Activated T-helper 1 cell treated with anti-CD3 and anti-CD28 coated beads, Interleukin-12 subunit alpha, Interleukin-12 subunit beta, Interleukin-2, Interleukin-4 antibody, amounts not matched to agents 30 ng/mL and 10 ng/mL and 1 ng/mL, durations not matched to agents 14 hours and 24 hours and 36 hours (primary cell): Measurements from ENCODE around the gene KNCN. TPM values are rescaled to one million over a fixed set of nuclear protein-coding genes. Genes with fewer than 3 reads are reported as not detected.

Source experiments
- DNase-seq: peaks from one replicate; pipeline ENCODE4 v3.0.0; 2021; ENCODE audit warnings: low spot score
- H3K27ac Mint-ChIP-seq: one replicate; pipeline ENCODE4 v1.8.0; 2021; ENCODE audit warnings: mild to moderate bottlenecking, mixed read lengths
- H3K27me3 Mint-ChIP-seq: one replicate; pipeline ENCODE4 v1.8.0; 2022; ENCODE audit warnings: mild to moderate bottlenecking, moderate library complexity, mixed read lengths; ENCODE audit not compliant: insufficient read depth
- H3K36me3 Mint-ChIP-seq: one replicate; pipeline ENCODE4 v1.8.0; 2021; ENCODE audit warnings: low read depth, mixed read lengths
- H3K4me1 Mint-ChIP-seq: one replicate; pipeline ENCODE4 v1.8.0; 2021; ENCODE audit warnings: low read depth, mixed read lengths
- H3K4me3 Mint-ChIP-seq: one replicate; pipeline ENCODE4 v1.8.0; 2021; ENCODE audit warnings: mild to moderate bottlenecking, moderate library complexity, mixed read lengths
- H3K9me3 Mint-ChIP-seq: one replicate; pipeline ENCODE4 v1.8.0; 2021; ENCODE audit warnings: mixed read lengths
- intact Hi-C: fragments of 100-400 bp; cut with micrococcal nuclease; formaldehyde crosslinking; loops from one replicate; pipeline ENCODE4 v1.15.1; 2024
- total RNA-seq: library from RNA; stranded (reverse); gene quantifications from 2 replicates; pipeline ENCODE4 v1.2.3, GENCODE V29; 2022

Gene KNCN
- total RNA-seq, 1 donor from 2014 or later, result not detected

GRCh38 chr1:46512135-46512791 lies 39.2 kb downstream of the KNCN start:
- H3K27me3 Mint-ChIP-seq, result peaks cover 20% of the 10 kb centered on the region
- peaks cover 8% of the 10 kb centered on the region for H3K4me1 Mint-ChIP-seq
- H3K4me3 Mint-ChIP-seq, result no peak overlapping the region
- intact Hi-C loops, result no loop called here
- no peak for DNase-seq
- no peaks in the 10 kb centered on the region for H3K36me3 Mint-ChIP-seq
- H3K27ac Mint-ChIP-seq, result no peak overlapping the region
- H3K9me3 Mint-ChIP-seq, result no peaks in the 10 kb centered on the region

DNA sequence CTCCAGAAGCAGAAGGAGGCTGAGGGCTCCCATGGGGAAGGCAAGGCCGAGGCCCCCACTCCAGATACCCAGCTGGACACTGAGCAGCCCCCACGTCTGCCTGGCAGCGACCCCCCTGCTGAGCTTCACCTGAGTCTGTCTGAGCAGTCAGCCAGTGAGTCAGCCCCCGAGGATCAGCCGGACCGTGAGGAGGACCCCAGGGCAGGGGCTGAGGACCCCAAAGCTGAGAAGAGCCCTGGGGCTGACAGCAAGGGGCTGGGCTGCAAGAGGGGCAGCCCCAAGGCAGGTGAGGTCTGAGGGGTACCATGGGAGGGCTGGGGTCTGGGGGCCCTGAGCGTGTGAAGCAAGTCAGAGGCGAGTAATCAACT lies 40.5 kb downstream of the KNCN start:
- intact Hi-C loops, result no loop called here
- H3K27ac Mint-ChIP-seq, result no peak overlapping the region

DNA sequence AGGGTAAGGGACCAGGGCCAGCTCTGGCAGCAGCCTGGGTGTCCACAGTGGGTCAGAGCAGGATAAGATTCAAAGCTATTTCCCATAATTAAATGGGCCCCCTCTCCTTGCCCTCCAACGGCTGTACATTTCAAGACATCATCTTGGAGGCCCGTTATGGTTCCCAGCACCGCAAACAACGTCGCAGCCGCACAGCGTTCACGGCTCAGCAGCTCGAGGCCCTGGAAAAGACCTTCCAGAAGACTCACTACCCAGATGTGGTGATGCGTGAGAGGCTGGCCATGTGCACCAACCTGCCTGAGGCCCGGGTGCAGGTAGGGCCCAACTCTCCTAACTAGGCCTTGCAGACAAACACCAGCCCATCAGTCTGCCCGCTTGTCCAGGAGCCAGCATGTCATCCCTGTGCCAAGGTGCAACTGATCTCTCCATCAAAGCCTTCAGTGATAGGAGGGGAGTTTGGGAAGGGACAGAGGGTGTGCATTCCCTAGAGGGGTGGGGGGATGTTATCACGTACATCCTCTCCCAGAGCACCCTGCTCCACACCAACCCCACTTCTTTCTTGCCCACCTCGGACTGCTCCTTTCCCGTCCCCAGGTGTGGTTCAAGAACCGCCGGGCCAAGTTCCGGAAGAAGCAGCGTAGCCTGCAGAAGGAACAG lies 41.0 kb downstream of the KNCN start:
- intact Hi-C loops, result no loop called here
- Mint-ChIP-seq H3K4me1 (peaks cover 8% of the 10 kb centered on the region), H3K4me3 (no peak overlapping the region), H3K27ac (no peak overlapping the region), H3K27me3 (peaks cover 14% of the 10 kb centered on the region), H3K9me3 (no peaks in the 10 kb centered on the region), H3K36me3 (no peaks in the 10 kb centered on the region)
- DNase-seq, result no peak

More for the DNA sequence above, 40.5 kb downstream of the KNCN start:
- no peak overlapping the region for H3K4me3 Mint-ChIP-seq
- DNase-seq, result no peak
- peaks cover 8% of the 10 kb centered on the region for H3K4me1 Mint-ChIP-seq
- peaks cover 17% of the 10 kb centered on the region for H3K27me3 Mint-ChIP-seq
- H3K9me3 Mint-ChIP-seq, result no peaks in the 10 kb centered on the region
- no peaks in the 10 kb centered on the region for H3K36me3 Mint-ChIP-seq

- peaks cover 14% of the 10 kb centered on the region for H3K27me3 Mint-ChIP-seq
- H3K4me1 Mint-ChIP-seq, result peaks cover 8% of the 10 kb centered on the region
- H3K4me3 Mint-ChIP-seq, result no peak overlapping the region
- H3K36me3 Mint-ChIP-seq, result no peaks in the 10 kb centered on the region
- no peak for DNase-seq
- intact Hi-C loops, result no loop called here
- H3K27ac Mint-ChIP-seq, result no peak overlapping the region
- H3K9me3 Mint-ChIP-seq, result no peaks in the 10 kb centered on the region
These were observed 42.7 kb downstream of the KNCN start for GRCh38 chr1:46508757-46509156.

DNA sequence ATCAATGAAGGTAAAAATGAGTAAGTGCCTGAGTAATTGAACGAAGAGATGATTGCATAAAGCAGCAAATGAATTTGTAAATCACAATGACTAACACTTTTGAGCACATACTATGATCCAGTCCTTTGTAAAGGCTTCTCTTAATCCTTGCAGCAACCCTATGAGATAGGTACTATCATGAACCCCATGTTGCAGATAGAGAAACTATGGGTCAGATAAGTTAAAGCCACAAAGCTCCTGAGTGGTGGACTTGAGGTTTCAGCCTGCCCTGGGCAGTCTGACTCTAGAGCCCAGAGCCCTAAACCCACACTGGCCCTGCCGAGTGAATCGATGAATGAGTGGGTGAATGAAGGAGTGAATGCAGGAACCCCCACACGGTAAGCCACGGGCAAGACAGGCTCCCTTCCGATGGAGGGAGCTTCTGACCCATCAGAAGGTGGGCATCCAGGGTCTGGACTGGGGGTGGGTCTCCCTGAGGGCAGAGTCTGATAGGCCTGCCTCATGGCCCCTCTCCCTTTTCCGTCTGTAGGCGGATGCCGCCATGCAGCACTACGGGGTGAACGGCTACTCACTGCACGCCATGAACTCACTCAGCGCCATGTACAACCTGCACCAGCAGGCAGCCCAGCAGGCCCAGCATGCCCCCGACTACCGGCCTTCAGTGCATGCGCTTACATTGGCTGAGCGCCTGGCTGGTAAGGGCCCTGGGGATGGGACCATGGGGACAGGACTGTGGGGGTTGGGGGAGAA lies 44.8 kb downstream of the KNCN start:
- Mint-ChIP-seq H3K27me3 (peaks cover 20% of the 10 kb centered on the region), H3K4me3 (no peak overlapping the region), H3K27ac (no peak overlapping the region), H3K4me1 (no peaks in the 10 kb centered on the region), H3K36me3 (no peaks in the 10 kb centered on the region), H3K9me3 (no peaks in the 10 kb centered on the region)
- intact Hi-C loops, result no loop called here
- no peak for DNase-seq

- H3K36me3 Mint-ChIP-seq, result no peaks in the 10 kb centered on the region
- H3K4me1 Mint-ChIP-seq, result no peaks in the 10 kb centered on the region
- no peaks in the 10 kb centered on the region for H3K9me3 Mint-ChIP-seq
- no peak for DNase-seq
- no peak overlapping the region for H3K27ac Mint-ChIP-seq
- H3K27me3 Mint-ChIP-seq, result peaks cover 34% of the 10 kb centered on the region
- intact Hi-C loops, result no loop called here
- H3K4me3 Mint-ChIP-seq, result no peak overlapping the region
These were observed 48.0 kb downstream of the KNCN start for GRCh38 chr1:46503421-46503820.

DNA sequence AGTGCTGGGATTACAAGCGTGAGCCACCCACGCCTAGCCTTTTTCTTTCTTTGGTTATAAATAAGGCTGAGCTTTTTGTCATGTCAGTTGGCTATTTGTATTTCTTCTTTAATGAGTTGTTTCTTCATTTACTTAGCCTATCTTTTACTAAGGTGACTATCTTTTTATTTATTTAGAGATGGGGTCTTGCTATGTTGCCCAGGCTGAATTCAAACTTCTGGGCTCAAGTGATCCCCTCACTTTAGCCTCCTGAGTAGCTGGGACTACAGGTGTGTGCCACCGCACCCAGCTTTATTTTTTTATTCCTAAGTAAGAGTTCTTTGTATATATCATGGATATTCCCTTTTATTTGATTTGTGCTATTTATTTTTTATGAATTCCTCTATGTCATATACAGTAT lies 49.9 kb downstream of the KNCN start:
- H3K27ac Mint-ChIP-seq, result no peak overlapping the region
- H3K9me3 Mint-ChIP-seq, result no peaks in the 10 kb centered on the region
- no peak overlapping the region for H3K4me3 Mint-ChIP-seq
- intact Hi-C loops, result no loop called here
- DNase-seq, result no peak
- H3K27me3 Mint-ChIP-seq, result peaks cover 34% of the 10 kb centered on the region
- H3K4me1 Mint-ChIP-seq, result no peaks in the 10 kb centered on the region
- no peaks in the 10 kb centered on the region for H3K36me3 Mint-ChIP-seq

- H3K27ac Mint-ChIP-seq, result no peak overlapping the region
- no peak overlapping the region for H3K4me3 Mint-ChIP-seq
- H3K27me3 Mint-ChIP-seq, result peaks cover 59% of the 10 kb centered on the region
- H3K36me3 Mint-ChIP-seq, result no peaks in the 10 kb centered on the region
- H3K9me3 Mint-ChIP-seq, result no peaks in the 10 kb centered on the region
- DNase-seq, result no peak
- intact Hi-C loops, result no loop called here
- peaks cover 2% of the 10 kb centered on the region for H3K4me1 Mint-ChIP-seq
These were observed 53.8 kb downstream of the KNCN start for GRCh38 chr1:46497665-46498064.

- Mint-ChIP-seq H3K36me3 (no peaks in the 10 kb centered on the region), H3K9me3 (no peaks in the 10 kb centered on the region), H3K4me3 (no peak overlapping the region), H3K4me1 (peaks cover 8% of the 10 kb centered on the region), H3K27ac (no peak overlapping the region), H3K27me3 (peaks cover 59% of the 10 kb centered on the region)
- DNase-seq, result no peak
- intact Hi-C loops, result no loop called here
These were observed 54.4 kb downstream of the KNCN start for GRCh38 chr1:46497020-46497419.

DNA sequence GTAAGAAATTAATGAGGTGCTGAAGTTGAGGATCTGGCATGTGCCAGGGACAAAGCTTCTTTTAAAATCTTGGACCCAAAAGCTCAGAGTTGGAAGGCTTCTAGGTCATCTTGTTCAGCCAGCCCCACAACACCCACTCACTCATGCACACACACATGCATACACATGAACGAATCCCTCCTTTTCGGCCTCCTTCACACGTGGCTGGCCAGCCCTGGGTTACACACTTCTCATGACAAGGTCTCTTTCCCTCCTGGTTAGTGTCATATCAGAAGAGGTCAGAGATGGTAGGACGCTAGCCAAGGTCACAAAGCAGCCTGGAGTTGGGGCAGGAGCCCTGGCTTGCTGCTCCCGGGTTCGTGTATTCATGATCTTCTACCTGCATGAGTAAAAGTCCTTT lies 54.9 kb downstream of the KNCN start:
- peaks cover 63% of the 10 kb centered on the region for H3K27me3 Mint-ChIP-seq
- intact Hi-C loops, result no loop called here

GRCh38 chr1:46495778-46496177 lies 55.7 kb downstream of the KNCN start:
- Mint-ChIP-seq H3K9me3 (no peaks in the 10 kb centered on the region), H3K27me3 (peaks cover 64% of the 10 kb centered on the region), H3K4me3 (no peak overlapping the region), H3K4me1 (peaks cover 15% of the 10 kb centered on the region), H3K27ac (no peak overlapping the region), H3K36me3 (peaks cover 3% of the 10 kb centered on the region)
- no peak for DNase-seq
- intact Hi-C loops, result no loop called here

More for the DNA sequence above, 54.9 kb downstream of the KNCN start:
- Mint-ChIP-seq H3K9me3 (no peaks in the 10 kb centered on the region), H3K4me3 (no peak overlapping the region), H3K4me1 (peaks cover 13% of the 10 kb centered on the region), H3K27ac (no peak overlapping the region), H3K36me3 (peaks cover 3% of the 10 kb centered on the region)
- DNase-seq, result no peak
